GM18909 (cell line): ENCODE data around the gene ZMAT5.

ENCODE experiments used
- ATAC-seq: cut with Tn5 transposase; IDR thresholded peaks from one replicate; pipeline ENCODE4 v1.9.1; 2021; ENCODE audit warnings: mild to moderate bottlenecking; ENCODE audit not compliant: unreplicated experiment, poor library complexity

The ZMAT5 gene

GRCh38 chr22:29713156-29713727 lies 53.6 kb downstream of the ZMAT5 start:
- no peak for ATAC-seq

GRCh38 chr22:29712119-29712518 lies 54.7 kb downstream of the ZMAT5 start:
- no peak for ATAC-seq

GRCh38 chr22:29710922-29711593 lies 55.7 kb downstream of the ZMAT5 start:
- ATAC-seq, result no peak

GRCh38 chr22:29710193-29710592 lies 56.6 kb downstream of the ZMAT5 start:
- no peak for ATAC-seq

GRCh38 chr22:29707471-29707870 lies 59.3 kb downstream of the ZMAT5 start:
- no peak for ATAC-seq

GRCh38 chr22:29707010-29707409 lies 59.8 kb downstream of the ZMAT5 start:
- no peak for ATAC-seq

- ATAC-seq, result no peak
Observed at GRCh38 chr22:29706486-29706885, 60.3 kb downstream of the ZMAT5 start.

GRCh38 chr22:29705651-29706050 lies 61.2 kb downstream of the ZMAT5 start:
- no peak for ATAC-seq

GRCh38 chr22:29704528-29705285 lies 62.1 kb downstream of the ZMAT5 start:
- no peak for ATAC-seq

GRCh38 chr22:29703569-29704195 lies 63.1 kb downstream of the ZMAT5 start:
- no peak for ATAC-seq

- ATAC-seq, result no peak
Observed at GRCh38 chr22:29702931-29703501, 63.8 kb downstream of the ZMAT5 start.

- no peak for ATAC-seq
Observed at GRCh38 chr22:29702000-29702930, 64.5 kb downstream of the ZMAT5 start.

GRCh38 chr22:29701155-29701999 lies 65.4 kb downstream of the ZMAT5 start:
- ATAC-seq, result no peak

- no peak for ATAC-seq
Observed at GRCh38 chr22:29700900-29701154, 66.0 kb downstream of the ZMAT5 start.

- ATAC-seq, result no peak
Observed at GRCh38 chr22:29700206-29700899, 66.5 kb downstream of the ZMAT5 start.

GRCh38 chr22:29697853-29698598 lies 68.8 kb downstream of the ZMAT5 start:
- ATAC-seq, result no peak

- no peak for ATAC-seq
Observed at GRCh38 chr22:29695129-29695926, 71.5 kb downstream of the ZMAT5 start.
